NCI-H774 (cell line): Measurements from ENCODE around the gene TAC3.
"Not testable (repeated sequence)": the region's sequence is repeated elsewhere in the genome, so short reads cannot be mapped to it uniquely, and the experiment has no call there.

Experiments
- DNase-seq: peaks from one replicate; lab custom pipeline; 2025; lab: John Stamatoyannopoulos, UW

The TAC3 gene

DNA sequence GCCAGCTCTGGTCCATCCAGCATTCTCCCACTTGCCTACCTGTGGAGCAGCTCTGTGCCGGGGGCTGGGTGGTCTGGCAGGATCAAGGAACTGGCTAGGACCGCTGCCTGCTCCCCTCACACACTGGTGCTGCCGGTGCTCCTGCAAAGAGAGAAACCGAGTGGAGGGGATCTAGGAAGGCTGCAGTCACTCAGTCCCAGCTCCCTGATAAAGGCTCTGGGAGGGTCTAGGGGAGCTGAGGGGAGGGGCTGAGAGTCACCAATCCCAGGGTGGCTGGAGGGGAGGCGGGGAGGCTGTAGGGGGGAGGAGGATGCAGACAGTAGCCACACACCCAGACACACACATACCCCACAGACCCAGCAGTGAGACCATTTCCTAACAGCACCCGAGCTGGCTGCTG is at the start of gene TAC3:
Gene TAC3, minus strand, starts transcription at position 182 of the 400 bp plus-strand sequence. CDS start 732 bp downstream, outside the sequence.
- no peak for DNase-seq

DNA sequence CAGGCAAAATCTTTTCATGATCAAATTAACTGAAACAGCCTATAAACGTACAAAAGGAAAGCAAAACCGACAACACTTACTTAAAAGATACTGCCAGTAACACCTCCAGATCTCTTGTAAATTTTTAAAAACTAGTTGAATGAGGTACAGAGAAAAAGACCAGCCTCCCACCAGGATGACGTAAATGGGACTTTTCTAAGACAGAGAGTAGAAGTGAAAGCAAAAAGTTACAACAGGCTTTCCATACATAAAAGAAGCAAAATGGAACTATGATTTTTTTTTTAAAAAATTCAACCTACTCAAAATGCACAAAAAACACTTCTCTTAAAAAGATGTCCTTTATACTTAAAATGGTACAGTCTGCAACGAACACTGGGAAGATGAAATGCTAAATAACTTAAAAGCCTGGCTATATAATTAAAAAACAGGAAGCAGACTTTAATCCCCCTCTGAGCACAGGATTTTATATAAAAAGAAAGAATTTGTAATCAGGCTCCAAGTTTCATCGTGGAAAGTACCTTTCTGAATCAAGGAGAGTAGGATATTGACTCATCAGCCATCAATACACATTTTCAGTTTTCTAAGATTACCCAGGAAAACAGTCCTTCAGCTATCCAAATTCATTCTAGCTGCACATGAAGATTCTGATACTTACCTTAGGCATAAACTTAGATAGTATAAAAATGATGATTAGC is 47.8 kb upstream of the TAC3 start:
- no peak for DNase-seq

DNA sequence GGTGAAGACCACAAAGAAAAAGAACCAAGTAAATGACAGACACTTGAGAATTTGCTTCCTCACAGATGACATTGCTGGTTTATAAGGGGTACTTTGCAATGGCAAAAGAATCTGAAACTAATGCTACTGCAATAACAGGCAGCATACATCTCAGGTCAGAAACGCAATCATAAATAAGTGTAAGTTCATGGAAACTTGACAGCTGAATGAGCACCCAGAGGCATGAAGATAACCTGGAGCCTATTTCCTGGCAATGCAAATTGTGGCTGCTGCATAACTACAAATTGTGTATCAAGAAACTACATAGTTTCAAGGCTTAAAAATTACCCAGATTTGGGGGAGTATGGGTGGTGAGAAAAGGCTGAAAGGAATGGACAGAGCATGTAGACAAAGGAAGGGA is 42.1 kb upstream of the TAC3 start:
- DNase-seq = no peak

DNA sequence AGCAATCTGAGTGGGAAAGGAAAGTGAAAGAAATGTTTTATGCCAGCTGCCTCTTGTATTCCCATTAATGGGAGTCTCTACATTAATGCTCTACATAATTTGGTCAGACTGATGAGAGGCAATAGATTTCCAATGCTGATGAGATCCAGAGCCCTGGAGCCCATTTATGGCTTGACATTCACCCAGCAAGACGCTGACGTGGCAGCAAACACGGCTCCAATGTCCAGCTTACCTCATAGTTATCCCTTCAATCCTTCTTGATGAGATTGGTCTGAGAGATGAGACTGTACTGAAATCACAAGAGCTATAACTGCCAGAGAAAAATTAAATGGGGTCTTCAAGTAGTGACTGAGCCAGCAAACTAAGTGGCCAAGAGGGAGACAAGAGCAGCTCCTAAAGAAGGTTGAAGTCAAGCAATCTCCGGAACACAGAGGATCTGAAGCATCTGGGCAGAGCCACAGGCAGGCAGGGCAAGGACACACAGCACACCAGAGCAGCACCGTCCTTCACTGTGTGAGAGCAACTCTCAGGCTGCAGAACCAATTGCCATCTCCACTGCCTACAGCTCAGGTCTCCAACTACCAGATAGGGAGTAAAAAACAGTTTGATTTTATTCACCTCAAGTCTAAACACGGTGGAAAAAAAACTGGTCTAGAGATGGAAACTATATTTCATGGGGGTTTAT is 40.9 kb upstream of the TAC3 start:
- no peak for DNase-seq

DNA sequence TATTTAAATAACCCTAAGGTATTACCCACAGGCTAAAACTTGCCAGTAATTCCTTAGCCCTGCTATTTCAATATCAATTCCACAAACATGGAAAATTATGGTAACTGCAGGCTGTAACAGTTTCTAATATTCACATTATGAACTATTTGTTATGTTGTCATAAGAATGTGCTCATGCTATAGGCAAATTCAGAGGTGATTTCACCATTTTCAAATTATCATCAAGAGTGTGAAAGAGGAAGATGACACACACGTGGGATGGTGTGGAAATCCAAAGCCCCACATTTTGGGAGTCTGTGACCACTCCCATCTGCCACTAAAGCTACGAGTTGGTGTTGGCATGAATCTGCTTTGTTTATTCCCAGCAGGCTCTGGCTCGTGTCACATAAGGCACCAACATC is 39.5 kb upstream of the TAC3 start:
- no peak for DNase-seq

DNA sequence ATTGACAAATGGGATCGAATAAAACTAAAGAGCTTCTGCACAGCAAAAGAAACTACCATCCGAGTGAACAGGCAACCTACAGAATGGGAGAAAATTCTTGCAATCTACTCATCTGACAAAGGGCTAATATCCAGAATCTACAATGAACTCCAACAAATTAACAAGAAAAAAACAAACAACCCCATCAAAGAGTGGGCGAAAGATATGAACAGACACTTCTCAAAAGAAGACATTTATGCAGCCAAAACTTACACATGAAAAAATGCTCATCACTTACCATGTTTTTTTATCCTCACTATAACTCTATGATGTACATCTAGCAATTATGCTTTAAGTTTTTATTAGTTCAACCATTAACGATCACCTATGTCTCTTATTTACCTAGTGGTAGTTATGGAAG is 37.6 kb upstream of the TAC3 start:
- not testable (repeated sequence) for DNase-seq

DNA sequence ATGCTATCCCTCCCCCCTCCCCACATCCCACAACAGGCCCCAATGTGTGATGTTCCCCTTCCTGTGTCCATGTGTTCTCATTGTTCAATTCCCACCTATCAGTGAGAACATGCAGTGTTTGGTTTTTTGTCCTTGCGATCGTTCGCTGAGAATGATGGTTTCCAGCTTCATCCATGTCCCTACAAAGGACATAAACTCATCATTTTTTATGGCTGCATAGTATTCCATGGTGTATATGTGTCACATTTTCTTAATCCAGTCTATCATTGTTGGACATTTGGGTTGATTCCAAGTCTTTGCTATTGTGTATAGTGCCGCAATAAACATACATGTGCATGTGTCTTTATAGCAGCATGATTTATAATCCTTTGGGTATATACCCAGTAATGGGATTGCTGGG is 36.8 kb upstream of the TAC3 start:
- DNase-seq = not testable (repeated sequence)

DNA sequence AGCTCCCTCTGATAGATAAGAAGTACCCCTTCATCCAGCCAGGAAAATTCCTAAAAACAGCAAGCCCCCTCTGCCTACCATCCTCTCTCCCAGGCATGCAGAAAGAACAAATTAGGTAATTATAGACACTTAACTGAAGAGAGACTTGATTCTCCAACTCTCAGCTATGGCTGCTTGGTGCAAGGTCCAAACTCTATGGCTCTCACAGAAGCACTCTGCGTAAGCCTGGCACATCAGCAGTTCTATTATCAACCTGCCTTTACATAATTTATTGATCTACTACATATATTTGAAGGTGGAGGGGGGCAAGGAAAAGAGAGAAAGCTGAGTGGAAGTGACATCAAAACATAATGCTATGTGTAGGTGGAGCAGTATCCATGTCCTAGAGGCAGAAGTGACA is 34.7 kb upstream of the TAC3 start:
- DNase-seq = no peak

DNA sequence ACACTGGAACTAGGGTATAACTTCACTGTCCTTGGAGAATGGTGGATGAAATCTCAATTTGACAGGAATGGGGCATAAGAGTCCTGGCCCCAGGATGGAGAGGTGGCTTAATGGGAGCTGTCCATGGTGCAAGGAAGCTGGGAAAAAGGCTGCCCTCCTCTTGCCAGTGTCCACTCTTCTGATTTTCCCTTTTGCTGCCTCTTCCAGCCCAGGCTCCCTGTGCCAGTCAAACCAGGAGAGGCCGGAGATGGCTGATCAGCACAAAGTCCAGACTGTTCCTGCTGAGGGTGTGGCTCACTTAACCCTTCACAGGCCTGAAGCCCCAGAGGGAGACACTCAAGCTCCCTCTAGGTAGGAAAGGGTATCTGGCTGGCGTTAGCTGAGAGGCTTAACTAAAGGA is 33.6 kb upstream of the TAC3 start, which contains the start of gene MYO1A:
Gene MYO1A, minus strand, starts transcription at position 240 of the 400 bp plus-strand sequence. CDS start 1,806 bp downstream, outside the sequence.
- DNase-seq = no peak

DNA sequence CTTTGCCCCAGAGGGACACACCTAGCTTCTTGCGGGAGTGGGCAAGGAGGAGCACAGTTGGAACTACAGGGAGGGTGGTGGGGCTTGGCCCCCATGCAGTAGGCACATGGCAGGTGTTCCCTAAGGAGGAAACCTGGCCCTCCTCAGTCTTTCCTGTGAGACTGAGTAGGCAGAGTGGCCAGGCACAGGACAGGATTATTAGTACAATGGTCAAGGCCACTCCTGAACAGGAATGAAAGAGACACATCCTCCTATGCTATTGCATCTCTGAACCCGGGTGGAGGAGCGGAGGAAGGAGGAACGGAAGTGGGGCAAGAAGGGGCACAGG is 32.8 kb upstream of the TAC3 start:
- no peak for DNase-seq

DNA sequence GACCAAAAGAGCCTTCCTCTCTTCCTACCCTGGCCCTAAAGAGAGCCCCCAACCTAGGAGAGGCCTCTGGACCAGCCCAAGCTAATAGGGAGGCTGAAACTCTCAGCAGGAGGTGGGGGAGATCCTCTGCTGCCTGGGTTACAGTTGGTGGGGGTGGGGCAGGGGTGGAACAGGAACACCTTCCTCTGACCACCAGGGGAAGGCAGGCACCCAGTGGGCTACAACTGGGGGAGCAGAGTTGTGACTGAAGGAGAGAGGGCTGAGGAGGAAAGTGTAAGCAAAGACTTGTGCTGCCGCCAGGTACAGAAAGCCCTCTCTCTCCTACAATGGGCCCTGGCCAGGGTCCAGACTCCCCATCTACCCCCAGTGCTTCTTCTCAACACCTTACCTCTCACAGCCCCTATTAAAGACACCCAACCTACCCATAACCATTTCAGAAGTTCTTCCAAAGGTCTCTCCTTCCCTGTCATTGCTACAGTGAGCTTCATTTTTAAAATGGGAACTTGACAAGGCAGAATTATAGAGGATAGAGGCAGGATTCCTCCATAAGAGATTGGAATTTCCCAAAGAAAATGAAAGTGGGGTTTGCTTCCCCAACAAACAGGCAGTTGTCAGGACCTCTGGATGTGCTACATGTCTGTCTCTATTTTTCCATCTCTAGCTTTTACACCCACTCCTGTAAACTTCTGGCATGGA is 32.2 kb upstream of the TAC3 start:
- no peak for DNase-seq

DNA sequence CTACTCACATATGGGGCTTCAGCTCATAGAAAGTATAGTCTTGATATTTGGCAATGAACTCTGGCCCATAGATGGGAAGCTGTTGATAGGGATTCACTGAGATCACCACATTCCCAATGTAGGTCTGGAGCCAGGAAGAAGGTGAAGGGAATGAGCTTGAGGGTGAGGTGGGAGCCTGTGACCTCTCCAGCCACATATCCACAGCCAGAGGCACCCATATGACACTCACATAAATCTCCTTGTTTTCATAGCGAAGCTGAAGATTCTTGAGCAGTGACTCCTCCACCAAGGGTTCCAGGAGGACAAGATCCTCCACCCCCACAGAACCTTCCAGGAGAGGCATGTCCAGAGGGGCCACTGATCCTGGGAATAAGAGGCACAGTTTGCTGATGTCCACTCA is 31.7 kb upstream of the TAC3 start:
- no peak for DNase-seq

DNA sequence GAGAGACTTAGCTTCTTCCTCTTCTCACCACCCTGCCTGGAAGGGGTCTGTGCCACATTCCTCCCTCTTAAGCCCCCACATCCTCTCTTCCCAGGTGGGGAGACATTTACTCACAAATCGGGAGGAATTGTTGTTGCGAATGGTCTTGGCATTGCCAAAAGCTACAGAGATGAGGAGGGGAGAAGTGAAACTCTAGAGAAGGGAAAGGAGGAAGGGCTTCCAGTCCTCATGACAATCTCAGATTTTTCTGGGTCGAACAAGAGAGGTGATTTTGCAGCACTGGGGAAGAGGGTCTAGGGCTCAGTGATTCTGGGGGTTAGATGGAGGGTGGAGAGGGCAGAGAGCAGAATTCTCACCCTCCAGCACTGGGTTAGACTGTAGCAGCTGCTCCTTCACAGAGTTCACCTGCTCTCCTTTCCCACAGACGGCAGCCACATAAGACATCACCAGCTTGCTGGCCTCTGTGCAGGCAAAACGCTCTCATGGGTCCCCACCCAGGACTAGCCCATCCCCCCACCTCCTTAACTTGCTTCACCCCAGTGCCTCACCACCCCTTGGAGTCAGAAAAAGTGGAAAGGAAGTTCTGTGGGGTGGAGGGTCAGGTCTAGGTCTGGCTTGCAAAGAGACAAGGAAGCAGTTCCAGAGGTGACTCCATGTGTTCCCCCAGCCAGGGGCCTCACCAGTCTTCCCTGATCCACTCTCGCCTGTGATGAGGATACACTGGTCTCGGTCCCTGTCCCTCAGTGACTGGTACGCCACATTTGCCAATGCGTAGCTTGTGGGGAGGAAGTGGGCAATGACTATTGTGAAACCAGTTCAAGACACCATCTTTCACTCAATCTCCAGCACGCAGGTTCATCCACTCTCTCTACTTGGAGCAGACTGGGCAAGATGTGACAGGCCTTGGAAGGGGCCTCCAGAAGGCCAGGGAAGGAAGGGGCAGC is 30.9 kb upstream of the TAC3 start:
- no peak for DNase-seq

DNA sequence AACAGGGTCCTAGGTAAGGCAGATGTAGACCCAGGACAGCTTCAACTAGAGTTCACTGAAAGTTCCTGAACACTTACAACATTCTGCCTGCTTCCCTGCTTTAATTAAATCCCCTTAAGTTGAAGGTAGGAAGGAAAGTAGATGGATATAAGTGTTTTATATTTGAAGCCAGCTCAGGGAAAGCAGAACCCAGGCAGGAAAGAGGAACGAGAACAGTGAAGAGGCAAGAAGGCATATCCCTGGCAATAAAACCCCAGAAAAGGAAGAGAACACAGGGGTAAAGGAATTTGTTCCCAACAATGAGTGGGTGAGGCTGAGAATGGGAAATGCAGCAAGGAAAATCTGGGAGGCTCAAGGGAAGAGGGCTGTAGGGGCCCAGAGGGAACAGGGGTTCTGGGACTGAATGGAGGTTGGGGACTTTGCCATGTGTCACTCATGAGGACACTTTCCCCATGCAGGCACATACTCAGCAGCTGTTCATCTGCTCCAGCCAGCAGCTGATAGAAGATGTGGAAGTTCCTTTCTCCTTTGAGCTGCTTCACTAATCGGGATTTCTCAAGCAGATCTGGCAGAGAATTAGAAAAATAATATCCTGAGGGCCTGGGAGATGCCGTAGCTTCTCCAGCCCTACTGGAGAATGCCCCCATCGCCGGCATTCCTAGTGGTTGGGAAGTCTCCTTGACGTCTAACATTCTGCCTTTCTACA is 29.9 kb upstream of the TAC3 start:
- no peak for DNase-seq

DNA sequence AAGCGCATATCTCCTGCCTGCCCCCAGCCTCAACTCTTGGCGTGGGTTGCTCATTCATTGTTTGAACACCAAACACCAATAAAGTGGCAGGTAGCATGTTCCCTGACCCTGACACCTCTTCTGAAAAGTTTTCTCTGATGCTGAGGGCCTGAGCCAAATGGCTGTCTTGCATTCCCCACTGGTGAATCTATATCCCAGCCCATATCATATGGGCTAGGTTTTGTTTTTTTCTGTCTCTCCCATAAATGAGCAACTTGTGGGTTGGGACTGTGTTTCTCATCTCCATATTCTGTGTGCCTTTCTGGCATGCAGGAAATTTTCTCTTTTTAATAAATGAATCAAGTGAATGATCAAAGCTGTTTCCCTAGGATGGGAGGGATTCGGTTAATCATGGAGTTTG is 28.6 kb upstream of the TAC3 start:
- DNase-seq = no peak

DNA sequence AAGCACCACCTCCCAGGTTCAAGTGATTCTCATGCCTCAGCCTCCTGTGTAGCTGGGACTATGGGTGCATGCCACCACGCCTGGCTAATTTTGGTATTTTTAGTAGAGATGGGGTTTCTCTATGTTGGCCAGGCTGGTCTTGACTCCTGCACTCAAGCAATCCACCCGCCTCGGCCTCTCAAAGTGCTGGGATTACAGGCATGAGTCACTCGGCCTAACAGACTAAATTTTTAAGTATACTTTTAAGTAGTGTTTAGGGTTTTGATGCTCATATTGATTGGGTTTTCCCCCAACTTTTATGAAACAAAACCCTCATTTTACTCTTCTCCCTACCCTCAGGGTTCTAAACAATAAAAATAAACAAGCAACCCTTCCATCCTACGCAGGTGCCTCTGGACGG is 28.1 kb upstream of the TAC3 start:
- DNase-seq = no peak

DNA sequence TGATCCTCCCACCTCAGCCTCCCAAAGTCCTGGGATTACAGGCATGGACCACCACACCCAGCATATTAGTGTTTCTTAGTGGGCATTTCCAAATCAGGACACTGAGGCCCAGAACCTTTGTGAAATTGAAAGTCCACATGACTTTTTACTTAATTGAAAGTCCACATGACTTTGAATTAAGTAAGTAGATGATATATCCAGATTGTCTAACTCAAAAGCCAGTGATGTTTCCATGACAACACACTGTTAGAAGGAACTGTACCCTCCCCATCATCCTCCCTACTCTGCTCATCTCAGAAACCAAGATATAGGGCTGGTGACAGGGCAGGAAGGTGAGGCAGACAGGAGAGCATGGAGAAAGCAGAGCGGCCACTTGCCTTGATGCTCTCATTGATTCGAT is 26.4 kb upstream of the TAC3 start:
- no peak for DNase-seq

DNA sequence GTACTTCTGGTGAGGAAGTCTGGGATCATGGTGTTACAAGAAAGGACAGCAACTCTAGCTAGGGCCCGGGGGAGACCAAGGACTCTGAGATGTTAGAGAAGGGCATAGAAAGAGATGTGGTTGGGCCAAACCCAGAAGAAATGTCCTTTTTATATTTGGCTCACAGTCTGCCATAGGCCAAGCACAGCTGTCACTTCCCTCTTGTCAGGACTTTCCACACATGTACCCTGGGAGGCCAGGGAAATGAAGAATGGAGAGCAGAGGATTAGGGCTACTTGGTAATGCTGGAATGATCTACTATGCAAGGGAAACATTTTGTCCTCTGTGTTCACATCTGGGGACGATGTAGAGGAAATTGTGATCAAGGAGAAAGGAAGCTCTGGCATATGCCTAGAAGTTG is 24.4 kb upstream of the TAC3 start:
- no peak for DNase-seq

DNA sequence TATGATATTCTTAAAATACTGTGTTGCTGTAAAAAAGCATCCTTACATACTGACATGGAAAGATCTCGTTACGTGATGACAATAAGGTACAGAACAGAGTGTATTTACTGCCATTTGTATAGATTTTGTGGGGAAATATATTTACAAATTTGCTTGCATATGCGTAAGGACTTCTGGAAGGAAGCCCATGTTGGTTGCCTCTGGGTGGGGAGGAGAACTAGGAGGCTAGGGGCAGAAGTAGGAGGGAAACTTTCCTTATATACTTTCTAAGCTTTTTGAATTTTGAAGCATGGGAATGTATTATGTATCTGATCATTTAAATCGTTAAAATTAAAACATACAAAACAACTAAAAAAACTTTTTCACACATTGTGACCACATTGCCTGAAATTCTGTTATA is 23.9 kb upstream of the TAC3 start:
- no peak for DNase-seq

DNA sequence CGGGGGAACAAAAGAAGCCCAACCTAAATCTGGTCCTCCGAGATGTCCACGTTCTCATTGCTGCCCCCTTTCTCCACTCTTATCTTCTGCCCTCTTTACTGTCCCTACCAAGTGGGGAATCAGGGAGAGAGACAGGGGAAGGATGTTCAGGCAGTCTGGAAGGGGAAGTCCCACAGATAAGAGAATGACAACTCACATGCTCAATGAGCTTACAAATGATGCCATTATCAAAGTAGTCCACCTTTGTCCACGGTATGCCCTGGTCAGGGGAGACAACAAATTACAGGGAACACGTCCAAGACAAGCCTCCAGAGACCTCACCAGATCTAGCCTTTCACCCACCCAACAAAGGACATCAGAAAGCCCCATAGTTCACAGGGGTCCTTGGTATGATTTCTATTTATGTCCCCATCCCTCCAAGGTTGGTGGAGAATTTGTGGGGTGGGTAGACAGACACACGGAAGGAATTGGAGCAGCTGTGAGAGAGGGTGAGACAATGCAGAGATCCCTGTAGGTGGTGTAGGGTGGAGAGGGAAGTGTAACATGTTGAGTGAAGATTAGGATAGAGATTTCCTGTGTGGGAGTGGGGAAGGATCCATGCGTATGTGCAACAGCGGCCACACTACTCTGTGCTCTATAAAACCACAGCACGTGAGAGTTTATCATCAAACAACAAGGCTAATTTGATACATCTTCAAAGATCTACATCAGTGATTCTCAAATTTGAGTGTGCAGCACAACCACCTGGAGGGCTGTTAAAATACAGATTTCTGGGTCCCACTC is 22.9 kb upstream of the TAC3 start:
- DNase-seq = no peak

DNA sequence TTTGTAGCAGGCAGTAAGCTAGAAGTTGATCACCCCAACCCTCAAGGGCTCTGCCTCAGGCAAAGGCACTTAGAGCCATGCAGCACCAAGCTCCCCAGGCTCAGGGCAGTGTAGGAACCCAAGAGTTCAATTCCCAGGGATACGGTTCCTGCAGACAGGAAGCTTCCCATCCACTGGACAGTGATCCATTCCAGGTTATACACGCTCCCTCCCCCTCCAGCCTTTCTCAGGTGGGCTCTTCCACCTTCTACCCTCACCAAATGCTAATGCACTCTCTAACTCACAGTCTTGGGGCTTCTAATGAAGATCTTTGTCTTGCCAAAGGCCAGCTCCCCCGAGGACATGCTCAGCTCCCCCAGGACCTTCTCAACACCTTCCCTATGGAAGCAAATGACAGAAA is 20.9 kb upstream of the TAC3 start:
- DNase-seq = no peak
